HepG2 (cell line): ENCODE results near the gene ZC3H18. TPM values are rescaled to one million over a fixed set of nuclear protein-coding genes. Genes with fewer than 3 reads are reported as not detected.

Experiments
- ATAC-seq: fragments of 200-7000 bp; cut with Tn5 transposase; 3 replicates; pipeline ENCODE4 v1.9.1; 2020; ENCODE audit warnings: mild to moderate bottlenecking, moderate library complexity
- BruUV-seq: library from RNA; stranded (reverse); fragments of 400-500 nt; replicated peaks from 2 replicates; lab custom pipeline; 2021; lab: Mats Ljungman, UMichigan
- CTCF ChIA-PET: fragments of 300-600 bp; formaldehyde crosslinking; extraction: SDS; loops from one replicate; lab custom pipeline; 2021; ENCODE audit warnings: low total read pairs, inconsistent platforms, low intra/inter-chr PET ratio; lab: Yijun Ruan, JAX
- POLR2A ChIA-PET: fragments of 350-600 bp; sonication (Branson Sonifier 250); formaldehyde crosslinking; loops from one replicate; lab custom pipeline; 2020; ENCODE audit warnings: antibody characterized with exemption, inconsistent platforms; lab: Yijun Ruan, JAX
- DNase-seq: peaks from one replicate; pipeline ENCODE4 v3.0.0-alpha.2; 2015; ENCODE audit warnings: low spot score
- FAIRE-seq: peaks from 3 replicates; lab custom pipeline; 2011; peaks lifted over from hg19 to GRCh38; lab: Jason Lieb, UNC
- H2AFZ ChIP-seq: one replicate; pipeline ENCODE4 v1.6.1; 2011; ENCODE audit warnings: low read length, inconsistent platforms
- H3K27ac ChIP-seq: fragments of 300-600 bp; 3 replicates; pipeline ENCODE4 v1.8.0; 2011; ENCODE audit warnings: mixed run types, mild to moderate bottlenecking, mixed read lengths, low read length, inconsistent platforms; ENCODE audit not compliant: insufficient read depth; ENCODE audit errors: extremely low read length
- H3K27me3 ChIP-seq, 2 experiments: fragments of 200-600 bp in 1 of 2; 2 replicates in 1 of 2; 3 replicates in 1 of 2; pipeline versions ENCODE4 v1.6.0 to v1.8.0; 2011; ENCODE audit warnings: low read length in 2 of 2, mild to moderate bottlenecking in 2 of 2, moderate library complexity in 2 of 2, inconsistent platforms in 1 of 2; ENCODE audit not compliant: insufficient read depth in 2 of 2, control insufficient read depth in 1 of 2
- H3K36me3 ChIP-seq, 2 experiments: fragments of 200-600 bp in 1 of 2; replicated peaks in 1 of 2; 2 replicates in 1 of 2; 3 replicates in 1 of 2; pipeline versions ENCODE4 v1.5.1 to v1.8.0; 2011; ENCODE audit warnings: low read length in 2 of 2, inconsistent platforms in 1 of 2; ENCODE audit not compliant: insufficient read depth in 2 of 2, control insufficient read depth in 1 of 2
- H3K4me1 ChIP-seq: 2 replicates; pipeline ENCODE4 v1.5.1; 2012; ENCODE audit warnings: low read length, inconsistent platforms; ENCODE audit not compliant: insufficient read depth
- H3K4me2 ChIP-seq: 2 replicates; pipeline ENCODE4 v1.6.0; 2011; ENCODE audit warnings: low read depth, low read length, inconsistent platforms
- H3K4me3 ChIP-seq, 3 experiments: fragments of 200-600 bp in 1 of 3; sonication (generic), shearing (Covaris generic) in 1 of 3; replicated peaks in 1 of 3; 2 replicates each; pipeline ENCODE4 v1.5.1; 2011 to 2016; ENCODE audit warnings: low read length in 3 of 3, inconsistent platforms in 2 of 3, low read depth in 2 of 3, mild to moderate bottlenecking in 2 of 3, control low read depth in 1 of 3, mixed read lengths in 1 of 3; ENCODE audit not compliant: insufficient read depth in 1 of 3
- H3K79me2 ChIP-seq: one replicate; pipeline ENCODE4 v1.6.1; 2011; ENCODE audit warnings: low read length, inconsistent platforms; ENCODE audit not compliant: insufficient read depth
- H3K9ac ChIP-seq: 2 replicates; pipeline ENCODE4 v1.6.0; 2011; ENCODE audit warnings: mild to moderate bottlenecking, low read depth, low read length, inconsistent platforms; ENCODE audit not compliant: insufficient read depth
- H3K9me3 ChIP-seq: 2 replicates; pipeline ENCODE4 v1.5.1; 2012; ENCODE audit warnings: mild to moderate bottlenecking, low read length
- H4K20me1 ChIP-seq: 2 replicates; pipeline ENCODE4 v1.6.0; 2011; ENCODE audit warnings: inconsistent platforms, mild to moderate bottlenecking, low read length, moderate library complexity; ENCODE audit not compliant: insufficient read depth
- AGO2 ChIP-seq: fragments of 200-400 bp; formaldehyde crosslinking; optimal IDR thresholded peaks from 2 replicates; pipeline ENCODE3; 2017; ENCODE audit warnings: mild to moderate bottlenecking, low read depth, low read length, moderate library complexity
- CHCHD3 ChIP-seq: sonication (generic); formaldehyde crosslinking; IDR thresholded peaks from 2 replicates; pipeline ENCODE4 v1.8.0; 2022; ENCODE audit warnings: mild to moderate bottlenecking, missing genetic modification reagents, moderate library complexity
- HOXA9 ChIP-seq: sonication (generic); formaldehyde crosslinking; IDR thresholded peaks from 2 replicates; pipeline ENCODE4 v1.8.1; 2022; ENCODE audit warnings: missing genetic modification reagents, mild to moderate bottlenecking, moderate library complexity, borderline replicate concordance
- MAFG ChIP-seq: sonication (generic); formaldehyde crosslinking; IDR thresholded peaks from 2 replicates; pipeline ENCODE4 v1.5.1; 2020; ENCODE audit warnings: mild to moderate bottlenecking, missing genetic modification reagents
- NR2C2 ChIP-seq: sonication (generic); formaldehyde crosslinking; IDR thresholded peaks from 2 replicates; pipeline ENCODE4 v1.4.0; 2020; ENCODE audit warnings: missing genetic modification reagents, mild to moderate bottlenecking, moderate library complexity, borderline replicate concordance
- SIN3A ChIP-seq: IDR thresholded peaks from 2 replicates; pipeline ENCODE4 v1.6.1; 2011; ENCODE audit warnings: low read depth, mild to moderate bottlenecking, control low read depth, low read length, borderline replicate concordance
- TEF ChIP-seq: sonication (generic); formaldehyde crosslinking; IDR thresholded peaks from 2 replicates; pipeline ENCODE4 v1.5.0; 2020; ENCODE audit warnings: missing genetic modification reagents
- ZBTB8A ChIP-seq: sonication (generic); formaldehyde crosslinking; IDR thresholded peaks from 2 replicates; pipeline ENCODE4 v1.4.0; 2020; ENCODE audit warnings: mild to moderate bottlenecking, low read depth, missing genetic modification reagents, borderline replicate concordance
- ZNF251 ChIP-seq: sonication (generic); formaldehyde crosslinking; IDR thresholded peaks from 2 replicates; pipeline ENCODE4 v1.9.0; 2021; ENCODE audit warnings: mild to moderate bottlenecking, missing genetic modification reagents
- ZNF292 ChIP-seq: sonication (generic); formaldehyde crosslinking; IDR thresholded peaks from 2 replicates; pipeline ENCODE4 v1.8.1; 2022; ENCODE audit warnings: mild to moderate bottlenecking, low read depth, missing genetic modification reagents, borderline replicate concordance
- WGBS: methylation state at CpG from one replicate; pipeline ENCODE4 v1.1.6; 2017; ENCODE audit warnings: low lambda C conversion rate; 5-methylcytosine and 5-hydroxymethylcytosine counted together
- in situ Hi-C: cut with HindIII; loops from 2 replicates; pipeline ENCODE4 v1.10.0; 2017; ENCODE audit warnings: low pct_unique_long_range_greater_than_20kb; ENCODE audit not compliant: extremely low pct_ligation_motif_present
- intact Hi-C: fragments of 100-400 bp; cut with micrococcal nuclease; formaldehyde crosslinking; loops from one replicate; pipeline ENCODE4 v1.10.0; 2022; ENCODE audit not compliant: unreplicated experiment
- polyA plus RNA-seq, 8 experiments: library from polyadenylated mRNA; depleted of rRNA in 3 of 8; stranded (reverse) in 7 of 8; unstranded in 1 of 8; fragments of >200 nt; fragmentation: Illumina TruSeq in 4 of 8; extraction: Trizol in 4 of 8; gene quantifications; 2 replicates each; pipeline versions ENCODE4 v1.2.1 to v1.2.3, GENCODE V29; 2011 to 2016; ENCODE audit warnings: low read depth in 4 of 8, missing spikeins in 1 of 8, mixed read lengths in 1 of 8; ENCODE audit not compliant: insufficient read depth in 1 of 8
- total RNA-seq, 5 experiments: library from RNA; depleted of rRNA; stranded (reverse); fragments of >200 nt; fragmentation: Illumina TruSeq; extraction: Trizol; gene quantifications; 2 replicates each; pipeline ENCODE4 v1.2.3, GENCODE V29; 2016; ENCODE audit warnings: low read depth in 1 of 5
- TF ChIP-seq, protein P1 (sequence below): sonication (generic); formaldehyde crosslinking; IDR thresholded peaks from 2 replicates; pipeline ENCODE4 v1.5.0; 2020; ENCODE audit warnings: missing genetic modification reagents, mild to moderate bottlenecking, borderline replicate concordance
- TF ChIP-seq, protein P2 (sequence below): sonication (generic); formaldehyde crosslinking; IDR thresholded peaks from 2 replicates; pipeline ENCODE4 v1.5.1; 2020; ENCODE audit warnings: mild to moderate bottlenecking, missing genetic modification reagents, moderate library complexity
- TF ChIP-seq, protein P3 (sequence below): sonication (generic); formaldehyde crosslinking; IDR thresholded peaks from 2 replicates; pipeline ENCODE4 v1.5.0; 2020; ENCODE audit warnings: mild to moderate bottlenecking, missing genetic modification reagents
- TF ChIP-seq, protein P4 (sequence below): sonication (generic); formaldehyde crosslinking; conservative IDR thresholded peaks from 2 replicates; pipeline ENCODE4 v1.8.0; 2022; ENCODE audit warnings: low read depth, missing genetic modification reagents

The ZC3H18 gene
- total and polyA plus RNA-seq, 2 of the 13 experiments (the other 11 are each of a cell fraction or from before 2014, with no cell fraction given) = 11.2 to 27.4 TPM

DNA sequence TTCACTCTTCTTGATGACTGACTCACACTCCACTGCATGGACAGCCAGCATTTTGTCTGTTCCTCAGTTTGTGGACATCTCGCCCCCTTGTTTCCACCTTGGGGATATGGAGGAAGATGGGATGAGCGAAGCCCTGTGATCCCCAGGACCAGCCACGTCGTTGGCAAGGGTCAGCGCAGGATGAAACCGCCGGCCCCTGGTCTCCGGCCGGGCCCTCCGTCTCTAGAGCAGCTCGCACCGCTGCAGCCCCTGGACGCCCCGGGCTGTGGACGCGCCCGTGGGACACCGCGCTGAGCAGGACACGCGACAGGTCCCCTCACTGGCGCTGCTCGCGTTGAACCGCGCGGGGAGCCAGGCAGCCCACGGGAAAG lies 604 bp upstream of the ZC3H18 start (continued):
- TF ChIP-seq, protein P1, sequence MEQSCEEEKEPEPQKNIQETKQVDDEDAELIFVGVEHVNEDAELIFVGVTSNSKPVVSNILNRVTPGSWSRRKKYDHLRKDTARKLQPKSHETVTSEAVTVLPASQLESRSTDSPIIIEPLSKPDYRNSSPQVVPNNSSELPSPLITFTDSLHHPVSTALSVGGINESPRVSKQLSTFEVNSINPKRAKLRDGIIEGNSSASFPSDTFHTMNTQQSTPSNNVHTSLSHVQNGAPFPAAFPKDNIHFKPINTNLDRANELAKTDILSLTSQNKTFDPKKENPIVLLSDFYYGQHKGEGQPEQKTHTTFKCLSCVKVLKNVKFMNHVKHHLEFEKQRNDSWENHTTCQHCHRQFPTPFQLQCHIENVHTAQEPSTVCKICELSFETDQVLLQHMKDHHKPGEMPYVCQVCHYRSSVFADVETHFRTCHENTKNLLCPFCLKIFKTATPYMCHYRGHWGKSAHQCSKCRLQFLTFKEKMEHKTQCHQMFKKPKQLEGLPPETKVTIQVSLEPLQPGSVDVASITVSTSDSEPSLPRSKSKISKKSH (CRISPR knock-in tag) = 0 out of 2 replicates have a peak, but pooled peaks have one; percentile 58
- TF ChIP-seq, protein P2, sequence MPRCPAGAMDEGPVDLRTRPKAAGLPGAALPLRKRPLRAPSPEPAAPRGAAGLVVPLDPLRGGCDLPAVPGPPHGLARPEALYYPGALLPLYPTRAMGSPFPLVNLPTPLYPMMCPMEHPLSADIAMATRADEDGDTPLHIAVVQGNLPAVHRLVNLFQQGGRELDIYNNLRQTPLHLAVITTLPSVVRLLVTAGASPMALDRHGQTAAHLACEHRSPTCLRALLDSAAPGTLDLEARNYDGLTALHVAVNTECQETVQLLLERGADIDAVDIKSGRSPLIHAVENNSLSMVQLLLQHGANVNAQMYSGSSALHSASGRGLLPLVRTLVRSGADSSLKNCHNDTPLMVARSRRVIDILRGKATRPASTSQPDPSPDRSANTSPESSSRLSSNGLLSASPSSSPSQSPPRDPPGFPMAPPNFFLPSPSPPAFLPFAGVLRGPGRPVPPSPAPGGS = no peak
- TF ChIP-seq ZBTB8A (CRISPR knock-in tag) (no peak; the same call in 1 of the 2 replicates), CHCHD3 (CRISPR knock-in tag) (no peak)

- in situ Hi-C loops (no loop called here), intact Hi-C loops (no loop called here)
- Histone ChIP-seq H3K9me3 (no peaks in the 10 kb centered on the region), H3K36me3 (peaks cover 8 to 34% of the 10 kb centered on the region in 2 experiments), H3K9ac (peak overlapping the region; percentile 89), H3K79me2 (peaks cover 39% of the 10 kb centered on the region), H3K27ac (peak overlapping the region; percentile 73), H4K20me1 (peaks cover 18% of the 10 kb centered on the region), H3K4me1 (peaks cover 28% of the 10 kb centered on the region), H3K4me3 (peak overlapping the region; percentile 92 to 100 (median 93)), H3K27me3 (no peaks in the 10 kb centered on the region; a peak in 1 of 5 replicates), H3K4me2 (peak overlapping the region; percentile 99), H2AFZ (no peak overlapping the region)
- TSS peak; percentile 61 for BruUV-seq
- CTCF ChIA-PET = no interaction called here
- DNase-seq (no peak), FAIRE-seq (no peak), ATAC-seq (peak; percentile 46)
- 2% methylated on average over 12 of the region's 35 CpGs for WGBS
- POLR2A ChIA-PET = interaction anchor here (0.7 to 1.8 kb wide), 23 partner anchors 8 to 805 kb away, joined by 3 to 16 read pairs (median 5); partner anchors contain the start of genes BANP, KLHDC4, MVD and ZFPM1
- TF ChIP-seq, protein P3, sequence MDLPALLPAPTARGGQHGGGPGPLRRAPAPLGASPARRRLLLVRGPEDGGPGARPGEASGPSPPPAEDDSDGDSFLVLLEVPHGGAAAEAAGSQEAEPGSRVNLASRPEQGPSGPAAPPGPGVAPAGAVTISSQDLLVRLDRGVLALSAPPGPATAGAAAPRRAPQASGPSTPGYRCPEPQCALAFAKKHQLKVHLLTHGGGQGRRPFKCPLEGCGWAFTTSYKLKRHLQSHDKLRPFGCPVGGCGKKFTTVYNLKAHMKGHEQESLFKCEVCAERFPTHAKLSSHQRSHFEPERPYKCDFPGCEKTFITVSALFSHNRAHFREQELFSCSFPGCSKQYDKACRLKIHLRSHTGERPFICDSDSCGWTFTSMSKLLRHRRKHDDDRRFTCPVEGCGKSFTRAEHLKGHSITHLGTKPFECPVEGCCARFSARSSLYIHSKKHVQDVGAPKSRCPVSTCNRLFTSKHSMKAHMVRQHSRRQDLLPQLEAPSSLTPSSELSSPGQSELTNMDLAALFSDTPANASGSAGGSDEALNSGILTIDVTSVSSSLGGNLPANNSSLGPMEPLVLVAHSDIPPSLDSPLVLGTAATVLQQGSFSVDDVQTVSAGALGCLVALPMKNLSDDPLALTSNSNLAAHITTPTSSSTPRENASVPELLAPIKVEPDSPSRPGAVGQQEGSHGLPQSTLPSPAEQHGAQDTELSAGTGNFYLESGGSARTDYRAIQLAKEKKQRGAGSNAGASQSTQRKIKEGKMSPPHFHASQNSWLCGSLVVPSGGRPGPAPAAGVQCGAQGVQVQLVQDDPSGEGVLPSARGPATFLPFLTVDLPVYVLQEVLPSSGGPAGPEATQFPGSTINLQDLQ = 0 out of 2 replicates have a peak, but pooled peaks have one; percentile 69
- TF ChIP-seq TEF (CRISPR knock-in tag) (no peak), ZNF251 (CRISPR knock-in tag) (no peak), HOXA9 (CRISPR knock-in tag) (no peak), MAFG (CRISPR knock-in tag) (no peak), AGO2 (peak; percentile 45), ZNF292 (CRISPR knock-in tag) (no peak), NR2C2 (peak; percentile 49; the same call in 1 of the 2 replicates), SIN3A (peak; percentile 45; the same call in 1 of the 2 replicates)
- TF ChIP-seq, protein P4, sequence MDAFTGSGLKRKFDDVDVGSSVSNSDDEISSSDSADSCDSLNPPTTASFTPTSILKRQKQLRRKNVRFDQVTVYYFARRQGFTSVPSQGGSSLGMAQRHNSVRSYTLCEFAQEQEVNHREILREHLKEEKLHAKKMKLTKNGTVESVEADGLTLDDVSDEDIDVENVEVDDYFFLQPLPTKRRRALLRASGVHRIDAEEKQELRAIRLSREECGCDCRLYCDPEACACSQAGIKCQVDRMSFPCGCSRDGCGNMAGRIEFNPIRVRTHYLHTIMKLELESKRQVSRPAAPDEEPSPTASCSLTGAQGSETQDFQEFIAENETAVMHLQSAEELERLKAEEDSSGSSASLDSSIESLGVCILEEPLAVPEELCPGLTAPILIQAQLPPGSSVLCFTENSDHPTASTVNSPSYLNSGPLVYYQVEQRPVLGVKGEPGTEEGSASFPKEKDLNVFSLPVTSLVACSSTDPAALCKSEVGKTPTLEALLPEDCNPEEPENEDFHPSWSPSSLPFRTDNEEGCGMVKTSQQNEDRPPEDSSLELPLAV (CRISPR knock-in tag) = no peak
Observed at GRCh38 chr16:88570691-88571092, 489 bp downstream of the ZC3H18 start.
